OCI-LY7 (cell line): Measurements from ENCODE around the gene IL1RAPL1.

Source experiments
- CTCF ChIP-seq: fragments of 200-600 bp; sonication (generic); conservative IDR thresholded peaks from 2 replicates; pipeline ENCODE4 v1.5.1; 2014; ENCODE audit warnings: mild to moderate bottlenecking, antibody characterized with exemption, low read length, moderate library complexity, mixed read lengths
- EZH2phosphoT487 ChIP-seq: fragments of 200-600 bp; sonication (generic); IDR thresholded peaks from 2 replicates; pipeline ENCODE4 v1.6.1; 2018; ENCODE audit warnings: low read depth, borderline replicate concordance, mild to moderate bottlenecking, mixed run types, antibody characterized with exemption, low read length, moderate library complexity, mixed read lengths

GRCh38 chrX:29671421-29671820 lies 1084.2 kb downstream of the IL1RAPL1 start:
- no peak for TF ChIP-seq CTCF
- TF ChIP-seq EZH2phosphoT487, result no peak
